ENCODE measurements around the gene PRDX5. TPM values are rescaled to one million over a fixed set of nuclear protein-coding genes. Genes with fewer than 3 reads are reported as not detected.
A peak's percentile ranks its signal among the peaks of the same experiment; 100 is the strongest.
"Not testable (repeated sequence)": the region's sequence is repeated elsewhere in the genome, so short reads cannot be mapped to it uniquely, and the experiment has no call there.

PRDX5 gene
- polyA plus RNA-seq, 4 donors, result 187 to 282 (median 212) TPM

DNA sequence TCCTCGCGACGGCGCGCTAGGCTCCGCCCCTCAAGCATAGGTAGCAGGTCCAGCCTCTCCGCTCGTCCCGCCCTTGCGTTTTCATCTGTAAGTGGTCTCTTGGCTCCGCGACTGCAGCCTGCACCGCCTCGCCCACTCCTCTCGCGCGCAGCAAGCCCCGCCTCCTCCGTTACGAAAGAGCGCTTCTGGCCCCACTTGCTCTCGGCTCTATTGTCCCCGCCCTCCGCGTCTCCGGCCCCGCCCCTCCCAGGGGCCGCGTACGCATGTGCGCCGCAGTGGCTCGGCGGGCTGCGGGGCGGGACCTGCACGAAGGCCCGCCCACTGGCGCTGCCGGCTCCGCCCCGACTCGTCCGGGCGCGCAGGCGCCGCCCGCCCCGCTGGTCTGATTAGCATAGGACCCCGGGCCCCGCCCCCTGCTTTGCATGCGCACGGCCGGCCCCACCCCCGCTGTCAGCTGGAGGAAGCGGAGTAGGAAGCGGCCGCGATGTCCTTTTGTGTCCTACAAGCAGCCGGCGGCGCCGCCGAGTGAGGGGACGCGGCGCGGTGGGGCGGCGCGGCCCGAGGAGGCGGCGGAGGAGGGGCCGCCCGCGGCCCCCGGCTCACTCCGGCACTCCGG is 12.7 kb upstream of the PRDX5 start, which contains the start of gene ESRRA:
Gene ESRRA (plus strand): TSS at position 450 of the 616 bp plus-strand sequence. CDS start 1,656 bp downstream, outside the sequence.
- peak; percentile 90 to 96 (median 94) for DNase-seq (ENCODE audit: low read depth in 4 of 4, low spot score in 2 of 4)

DNA sequence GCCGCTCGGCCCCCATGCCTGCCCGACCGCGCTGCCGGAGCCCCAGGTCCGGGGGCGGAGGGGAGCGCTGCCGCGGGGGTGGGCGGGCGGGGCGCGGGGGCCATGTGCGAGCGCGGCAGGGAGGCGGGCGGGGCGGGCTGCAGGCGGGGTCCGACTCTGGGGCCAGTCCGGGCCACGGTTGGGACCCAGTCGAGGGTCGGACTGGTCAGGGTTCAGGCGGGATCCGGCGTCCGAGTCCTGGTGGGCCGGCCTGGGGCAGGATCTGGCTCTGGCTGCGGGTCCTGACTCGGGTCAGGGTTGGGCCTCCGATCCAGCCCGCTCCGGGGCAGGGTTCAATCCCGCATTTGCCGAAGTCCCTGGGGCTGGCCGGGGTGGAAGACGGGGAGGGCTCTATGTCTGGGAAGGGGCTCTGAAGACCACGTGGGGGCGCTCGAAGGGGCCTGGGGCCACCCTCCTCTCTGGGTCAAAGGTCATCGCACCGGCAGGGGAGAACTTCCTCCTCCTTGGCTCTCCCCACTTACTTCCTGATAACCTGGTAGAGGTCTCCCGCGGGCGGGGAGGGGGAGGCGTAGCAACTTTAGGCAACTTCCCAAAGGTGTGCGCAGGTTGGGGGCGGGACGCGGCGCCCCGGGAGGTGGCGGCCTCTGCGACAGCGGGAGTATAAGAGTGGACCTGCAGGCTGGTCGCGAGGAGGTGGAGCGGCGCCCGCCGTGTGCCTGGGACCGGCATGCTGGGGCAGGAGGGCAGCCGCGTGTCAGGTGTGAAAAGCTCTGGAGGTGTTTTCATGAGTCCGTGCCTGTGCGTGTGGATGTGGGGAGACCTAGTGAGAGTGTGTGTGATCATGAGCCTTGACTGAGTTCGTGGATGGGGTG is 12.0 kb upstream of the PRDX5 start:
- DNase-seq (ENCODE audit: low read depth in 4 of 4, low spot score in 2 of 4), result no peak

- no peak for DNase-seq (ENCODE audit: low read depth in 4 of 4, low spot score in 2 of 4)
Observed at GRCh38 chr11:64306563-64306875, 11.4 kb upstream of the PRDX5 start.

GRCh38 chr11:64306876-64307622 is 10.9 kb upstream of the PRDX5 start:
- no peak for DNase-seq (ENCODE audit: low read depth in 4 of 4, low spot score in 2 of 4)

DNA sequence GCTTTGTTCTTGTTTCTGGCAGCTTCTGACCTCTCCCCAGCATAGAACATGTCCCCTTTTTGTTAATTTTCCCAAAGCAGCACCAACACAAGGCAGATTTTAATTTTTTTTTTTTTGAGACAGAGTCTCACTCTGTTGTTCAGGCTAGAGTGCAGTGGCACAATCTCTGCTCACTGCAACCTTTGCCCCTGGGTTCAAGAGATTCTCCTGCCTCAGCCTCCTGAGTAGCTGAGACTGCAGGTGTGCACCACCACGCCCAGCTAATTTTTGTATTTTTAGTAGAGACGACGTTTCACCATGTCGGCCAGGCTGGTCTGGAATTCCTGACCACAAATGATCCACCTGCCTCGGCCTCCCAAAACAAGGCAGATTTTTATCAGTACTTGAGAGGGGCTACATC is 10.1 kb upstream of the PRDX5 start:
- not testable (repeated sequence) for DNase-seq (ENCODE audit: low read depth in 4 of 4, low spot score in 2 of 4)

DNA sequence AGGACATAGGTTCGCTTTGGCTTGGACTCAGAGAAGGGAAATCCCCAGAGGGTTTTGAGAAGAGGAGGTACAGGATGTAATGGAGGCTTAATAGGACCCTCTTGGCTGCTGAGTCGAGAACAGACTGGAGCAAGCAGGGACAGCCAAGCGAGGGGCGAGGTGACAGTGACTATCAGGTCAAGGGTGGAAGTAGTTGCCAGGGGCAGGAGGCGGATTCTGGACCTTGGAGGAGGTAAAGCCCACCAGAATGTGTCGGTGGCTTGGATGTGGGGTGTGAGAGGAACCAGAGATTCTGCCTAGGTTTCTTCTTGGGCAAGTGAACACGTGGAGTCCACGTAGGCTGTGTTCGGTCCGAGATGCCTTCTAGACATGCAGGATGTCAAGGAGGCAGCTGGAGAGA is 5.0 kb upstream of the PRDX5 start:
- DNase-seq (ENCODE audit: low read depth in 4 of 4, low spot score in 2 of 4), result no peak

- DNase-seq (ENCODE audit: low read depth in 4 of 4, low spot score in 2 of 4), result no peak
Observed at GRCh38 chr11:64313491-64314145, 4.3 kb upstream of the PRDX5 start.

DNA sequence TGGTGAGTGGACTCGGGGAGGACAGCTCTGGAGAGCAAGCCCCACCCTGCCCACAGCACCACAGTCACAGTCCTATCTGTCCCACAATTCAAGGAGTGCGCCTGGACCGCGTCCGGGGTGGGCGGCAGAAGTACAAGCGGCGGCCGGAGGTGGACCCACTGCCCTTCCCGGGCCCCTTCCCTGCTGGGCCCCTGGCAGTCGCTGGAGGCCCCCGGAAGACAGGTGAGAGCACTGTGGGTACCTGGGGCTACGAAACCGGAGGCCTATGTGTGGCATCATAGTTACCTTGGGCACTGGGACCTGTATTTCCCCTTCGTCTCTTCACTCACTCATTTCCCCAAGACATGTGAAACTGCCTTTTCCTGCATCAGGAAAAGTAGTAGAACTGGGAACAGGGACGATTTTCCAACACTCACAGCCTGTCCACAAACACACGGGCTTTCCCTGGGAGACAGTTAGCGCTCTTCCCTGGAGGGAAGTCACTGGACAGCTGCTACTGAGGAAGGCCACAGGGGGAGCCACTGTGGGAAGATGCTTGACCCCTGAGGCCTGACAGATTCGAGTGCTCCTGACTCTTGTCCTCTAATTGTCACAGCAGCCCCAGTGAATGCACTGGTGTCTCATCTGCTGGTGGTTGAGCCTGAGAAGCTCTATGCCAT is 3.6 kb upstream of the PRDX5 start:
- no peak for DNase-seq (ENCODE audit: low read depth in 4 of 4, low spot score in 2 of 4)

DNA sequence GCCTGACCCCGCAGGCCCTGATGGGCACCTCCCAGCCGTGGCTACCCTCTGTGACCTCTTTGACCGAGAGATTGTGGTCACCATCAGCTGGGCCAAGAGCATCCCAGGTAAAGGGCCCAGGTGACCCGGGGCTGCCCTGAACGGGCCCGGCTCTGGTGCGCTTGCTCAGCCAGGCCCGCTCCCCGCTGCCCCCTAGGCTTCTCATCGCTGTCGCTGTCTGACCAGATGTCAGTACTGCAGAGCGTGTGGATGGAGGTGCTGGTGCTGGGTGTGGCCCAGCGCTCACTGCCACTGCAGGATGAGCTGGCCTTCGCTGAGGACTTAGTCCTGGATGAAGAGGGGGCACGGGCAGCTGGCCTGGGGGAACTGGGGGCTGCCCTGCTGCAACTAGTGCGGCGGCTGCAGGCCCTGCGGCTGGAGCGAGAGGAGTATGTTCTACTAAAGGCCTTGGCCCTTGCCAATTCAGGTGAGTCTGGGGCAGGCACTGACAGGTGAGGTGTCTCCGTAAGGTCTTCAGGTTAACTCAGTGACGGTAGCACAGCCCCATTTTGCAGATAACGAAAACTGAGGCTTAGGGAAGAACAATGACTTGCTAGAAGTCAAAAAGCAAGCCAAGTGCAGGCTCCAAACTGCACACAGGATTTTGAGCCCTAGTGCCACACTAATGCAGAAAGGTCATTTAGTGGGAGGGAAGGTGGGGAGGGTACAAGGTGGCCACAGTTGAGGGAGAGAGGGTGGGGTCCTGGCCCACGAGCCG is 2.9 kb upstream of the PRDX5 start:
- DNase-seq (ENCODE audit: low read depth in 4 of 4, low spot score in 2 of 4), result no peak

DNA sequence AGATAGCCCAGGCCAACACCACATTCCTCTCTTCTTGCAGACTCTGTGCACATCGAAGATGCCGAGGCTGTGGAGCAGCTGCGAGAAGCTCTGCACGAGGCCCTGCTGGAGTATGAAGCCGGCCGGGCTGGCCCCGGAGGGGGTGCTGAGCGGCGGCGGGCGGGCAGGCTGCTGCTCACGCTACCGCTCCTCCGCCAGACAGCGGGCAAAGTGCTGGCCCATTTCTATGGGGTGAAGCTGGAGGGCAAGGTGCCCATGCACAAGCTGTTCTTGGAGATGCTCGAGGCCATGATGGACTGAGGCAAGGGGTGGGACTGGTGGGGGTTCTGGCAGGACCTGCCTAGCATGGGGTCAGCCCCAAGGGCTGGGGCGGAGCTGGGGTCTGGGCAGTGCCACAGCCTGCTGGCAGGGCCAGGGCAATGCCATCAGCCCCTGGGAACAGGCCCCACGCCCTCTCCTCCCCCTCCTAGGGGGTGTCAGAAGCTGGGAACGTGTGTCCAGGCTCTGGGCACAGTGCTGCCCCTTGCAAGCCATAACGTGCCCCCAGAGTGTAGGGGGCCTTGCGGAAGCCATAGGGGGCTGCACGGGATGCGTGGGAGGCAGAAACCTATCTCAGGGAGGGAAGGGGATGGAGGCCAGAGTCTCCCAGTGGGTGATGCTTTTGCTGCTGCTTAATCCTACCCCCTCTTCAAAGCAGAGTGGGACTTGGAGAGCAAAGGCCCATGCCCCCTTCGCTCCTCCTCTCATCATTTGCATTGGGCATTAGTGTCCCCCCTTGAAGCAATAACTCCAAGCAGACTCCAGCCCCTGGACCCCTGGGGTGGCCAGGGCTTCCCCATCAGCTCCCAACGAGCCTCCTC is 2.0 kb upstream of the PRDX5 start:
- not testable (repeated sequence) for DNase-seq (ENCODE audit: low read depth in 4 of 4, low spot score in 2 of 4)

DNA sequence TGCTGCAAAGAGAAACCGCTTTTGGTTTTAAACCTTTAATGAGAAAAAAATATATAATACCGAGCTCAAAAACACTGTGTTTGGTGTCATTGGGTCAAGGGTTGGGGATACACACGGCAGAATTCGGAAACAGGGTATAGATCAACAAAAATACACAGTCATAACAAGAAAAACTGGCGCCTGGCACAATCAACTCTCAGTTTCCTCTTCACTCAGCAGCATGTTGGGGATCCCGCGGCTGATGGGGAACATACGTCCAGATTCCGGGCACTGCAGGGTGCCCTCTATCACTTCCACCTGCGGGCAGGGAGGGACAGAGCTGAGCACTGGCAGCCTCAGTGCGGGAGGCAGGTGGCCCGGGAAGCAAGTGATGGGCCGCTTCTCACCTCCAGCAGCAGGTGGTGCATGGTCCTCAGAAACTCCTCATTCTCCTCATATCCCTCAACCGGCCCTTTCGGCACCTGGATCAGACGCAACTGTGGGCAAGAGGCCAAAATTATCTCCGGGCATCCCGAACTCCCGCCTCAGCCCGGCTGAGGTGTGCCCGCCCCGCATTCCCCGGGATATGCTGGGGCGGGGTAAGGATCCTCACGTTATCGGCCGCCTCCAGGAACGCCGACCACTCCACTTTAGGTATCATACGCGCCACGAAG is 1.1 kb upstream of the PRDX5 start:
- no peak for DNase-seq (ENCODE audit: low read depth in 4 of 4, low spot score in 2 of 4)

- DNase-seq (ENCODE audit: low read depth in 4 of 4, low spot score in 2 of 4), result peak; percentile 80 to 94 (median 93)
Observed at GRCh38 chr11:64317325-64317960, 478 bp upstream of the PRDX5 start, which contains the start of gene TRMT112. Gene TRMT112, minus strand, starts transcription at chr11:64317559. Its CDS starts 33 bp downstream, at chr11:64317526.

DNA sequence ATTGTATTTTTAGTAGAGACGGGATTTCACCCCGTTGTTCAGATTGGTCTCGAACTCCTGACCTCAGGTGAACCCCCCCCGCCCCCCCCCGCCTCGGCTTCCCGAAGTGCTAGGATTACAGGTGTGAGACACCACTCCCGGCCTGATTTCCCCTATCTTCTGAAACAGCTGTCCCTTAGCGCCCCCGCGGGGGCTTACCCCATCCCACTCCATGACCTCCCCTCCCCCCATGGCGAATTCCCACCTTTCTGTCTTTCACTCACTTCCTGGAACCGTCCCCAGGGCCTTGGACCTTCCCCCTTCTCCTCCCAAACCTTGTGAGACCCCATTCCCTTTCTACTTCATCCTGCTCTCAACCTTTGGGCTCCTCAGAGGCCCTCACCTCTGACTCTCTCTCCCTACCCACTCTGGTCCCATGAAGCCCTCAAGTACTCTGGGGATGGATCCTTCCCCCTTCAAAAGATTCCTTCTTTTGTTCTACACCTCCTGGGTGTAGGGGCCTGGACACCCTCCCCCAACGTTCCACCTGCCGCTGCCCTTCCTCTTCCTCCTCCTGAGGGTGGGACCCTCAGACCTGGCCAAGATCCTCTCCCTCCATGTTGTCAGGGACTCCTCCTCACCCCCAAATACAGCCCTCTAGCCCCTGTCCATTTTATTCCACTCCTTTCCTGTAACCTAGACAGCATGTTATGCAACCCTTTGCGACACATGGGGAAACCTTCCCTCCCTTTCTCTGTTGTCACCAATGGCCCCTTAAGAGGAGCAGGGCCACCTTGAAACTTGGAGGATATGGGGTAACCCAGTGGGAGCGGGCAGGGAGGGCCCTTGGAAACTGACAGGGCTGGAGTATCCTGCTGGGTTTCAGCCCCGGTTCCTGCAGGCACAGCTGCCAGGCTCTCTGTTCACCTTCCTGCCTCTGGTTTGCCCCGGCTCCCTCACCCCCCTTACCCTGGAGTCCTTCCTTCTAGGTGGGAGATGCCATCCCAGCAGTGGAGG is 1.1 kb downstream of the PRDX5 start:
- DNase-seq (ENCODE audit: low read depth in 4 of 4, low spot score in 2 of 4), result no peak

DNA sequence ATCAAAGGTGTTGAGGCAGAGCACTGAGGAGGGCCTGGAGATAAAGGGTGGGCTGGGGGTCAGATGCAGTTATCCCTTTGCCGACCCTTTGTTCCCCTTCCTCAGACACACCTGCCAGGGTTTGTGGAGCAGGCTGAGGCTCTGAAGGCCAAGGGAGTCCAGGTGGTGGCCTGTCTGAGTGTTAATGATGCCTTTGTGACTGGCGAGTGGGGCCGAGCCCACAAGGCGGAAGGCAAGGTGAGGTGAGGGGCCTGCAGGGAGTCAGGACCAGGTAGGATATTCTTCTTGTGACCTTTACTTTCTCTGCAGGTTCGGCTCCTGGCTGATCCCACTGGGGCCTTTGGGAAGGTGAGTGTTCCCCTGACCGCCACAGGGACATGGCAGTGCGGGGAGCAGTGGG is 2.6 kb downstream of the PRDX5 start:
- no peak for DNase-seq (ENCODE audit: low read depth in 4 of 4, low spot score in 2 of 4)

DNA sequence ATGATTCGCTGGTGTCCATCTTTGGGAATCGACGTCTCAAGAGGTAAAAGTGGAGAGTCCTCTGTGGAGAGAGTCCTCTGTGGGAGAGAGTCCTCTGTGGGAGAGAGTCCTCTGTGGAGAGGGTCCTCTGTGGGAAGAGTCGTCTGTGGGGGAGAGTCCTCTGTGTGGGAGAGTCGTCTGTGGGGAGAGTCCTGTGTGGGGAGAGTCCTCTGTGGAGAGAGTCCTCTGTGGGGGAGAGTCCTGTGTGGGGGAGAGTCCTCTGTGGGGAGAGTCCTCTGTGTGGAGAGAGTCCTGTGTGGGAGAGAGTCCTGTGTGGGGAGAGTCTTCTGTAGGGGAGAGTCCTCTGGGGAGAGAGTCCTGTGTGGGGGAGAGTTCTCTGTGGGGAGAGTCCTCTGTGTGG is 3.1 kb downstream of the PRDX5 start:
- no peak for DNase-seq (ENCODE audit: low read depth in 4 of 4, low spot score in 2 of 4)

GRCh38 chr11:64321533-64321932 is 3.6 kb downstream of the PRDX5 start:
- no peak for DNase-seq (ENCODE audit: low read depth in 4 of 4, low spot score in 2 of 4)

- no peak for DNase-seq (ENCODE audit: low read depth in 4 of 4, low spot score in 2 of 4)
Observed at GRCh38 chr11:64322925-64323260, 5.0 kb downstream of the PRDX5 start.
